ENCODE results near the gene FUBP3.

Gene FUBP3

DNA sequence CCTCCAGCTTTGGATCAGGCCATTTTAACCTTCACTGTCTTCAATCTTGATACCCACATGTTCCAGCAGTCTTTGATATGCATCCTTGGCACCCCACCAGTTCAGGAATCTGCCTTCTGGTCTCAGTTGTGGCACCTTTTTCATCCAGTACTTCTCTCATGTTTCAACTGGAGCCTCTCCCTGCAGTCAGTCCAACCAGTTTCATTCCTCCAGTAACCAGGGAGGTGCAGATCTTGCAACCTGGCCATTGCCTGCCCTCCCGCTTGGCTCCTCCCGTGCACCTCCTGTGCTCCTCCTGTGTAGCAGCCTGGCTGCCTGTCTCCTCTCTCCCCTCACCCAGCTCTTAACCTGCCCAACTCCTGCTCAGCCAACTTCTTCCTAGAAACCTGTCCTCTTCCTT, 20.2 kb downstream of the FUBP3 start:
- no peaks in the 10 kb centered on the region for H3K27me3 ChIP-seq (ENCODE audit: control insufficient read depth in 1 of 2, insufficient read depth in 2 of 2, low read length in 2 of 2)
- no peaks in the 10 kb centered on the region for H3K4me1 ChIP-seq (ENCODE audit: control insufficient read depth in 1 of 2, insufficient read depth in 2 of 2, low read length in 2 of 2)
- H3K9me3 ChIP-seq (ENCODE audit: control insufficient read depth in 1 of 2, low read length in 2 of 2), result no peaks in the 10 kb centered on the region
- H3K27ac ChIP-seq (ENCODE audit: low read depth, low read length), result no peak overlapping the region
- peaks cover 22 to 47% of the 10 kb centered on the region in 2 donors for H3K36me3 ChIP-seq (ENCODE audit: control insufficient read depth in 1 of 2, insufficient read depth in 2 of 2, low read length in 2 of 2)
- H3K9ac ChIP-seq (ENCODE audit: low read depth in 1 of 2, low read length in 2 of 2), result no peak overlapping the region
- no peak overlapping the region for H3K4me3 ChIP-seq (ENCODE audit: low read depth in 1 of 2, low read length in 2 of 2)

DNA sequence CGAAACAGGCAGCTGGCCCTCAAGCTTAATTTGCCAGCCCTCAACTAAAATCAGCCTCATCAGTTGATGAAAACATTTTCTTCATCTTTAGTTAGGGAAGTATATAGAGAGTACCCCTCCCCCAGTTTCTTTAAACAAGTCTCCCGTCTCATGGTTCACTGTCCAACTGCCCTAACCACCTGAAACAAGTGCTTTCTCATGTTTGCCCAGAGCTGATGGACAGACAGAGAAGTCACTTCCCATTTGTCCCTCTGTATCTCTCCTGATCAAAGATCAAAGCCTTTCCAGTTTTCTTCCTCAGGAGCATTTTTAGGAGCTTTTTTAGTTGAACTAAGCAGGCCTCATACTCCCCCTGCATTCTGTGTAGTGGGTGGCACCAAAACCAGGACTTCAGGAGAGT, 21.7 kb downstream of the FUBP3 start:
- Histone ChIP-seq H3K9me3 (ENCODE audit: control insufficient read depth in 1 of 2, low read length in 2 of 2) (no peaks in the 10 kb centered on the region), H3K27ac (ENCODE audit: low read depth, low read length) (no peak overlapping the region), H3K9ac (ENCODE audit: low read depth in 1 of 2, low read length in 2 of 2) (no peak overlapping the region), H3K4me3 (ENCODE audit: low read depth in 1 of 2, low read length in 2 of 2) (no peak overlapping the region), H3K4me1 (ENCODE audit: control insufficient read depth in 1 of 2, insufficient read depth in 2 of 2, low read length in 2 of 2) (no peaks in the 10 kb centered on the region), H3K36me3 (ENCODE audit: control insufficient read depth in 1 of 2, insufficient read depth in 2 of 2, low read length in 2 of 2) (peaks cover 25 to 38% of the 10 kb centered on the region in 2 donors), H3K27me3 (ENCODE audit: control insufficient read depth in 1 of 2, insufficient read depth in 2 of 2, low read length in 2 of 2) (no peaks in the 10 kb centered on the region)

DNA sequence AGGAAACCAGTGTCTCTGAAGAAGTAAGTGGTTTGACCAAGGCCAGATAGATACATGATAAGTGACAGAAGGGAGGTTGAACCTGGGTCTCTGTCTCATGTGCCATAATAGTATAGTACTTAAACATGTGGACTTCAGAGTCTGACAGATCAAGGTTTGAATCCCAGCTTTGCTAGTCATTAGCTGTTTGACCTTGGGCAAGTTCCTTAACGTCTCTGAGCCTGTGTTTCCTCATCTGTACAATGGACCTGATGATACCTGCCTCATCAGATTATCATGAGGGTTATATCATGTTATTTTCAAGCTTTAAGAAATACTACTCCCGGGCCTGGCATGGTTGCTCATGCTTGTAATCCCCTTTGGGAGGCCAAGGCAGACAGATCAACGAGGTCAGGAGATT, 24.9 kb downstream of the FUBP3 start:
- Histone ChIP-seq H3K4me3 (ENCODE audit: low read depth in 1 of 2, low read length in 2 of 2) (no peak overlapping the region), H3K9me3 (ENCODE audit: control insufficient read depth in 1 of 2, low read length in 2 of 2) (no peaks in the 10 kb centered on the region), H3K27ac (ENCODE audit: low read depth, low read length) (no peak overlapping the region), H3K9ac (ENCODE audit: low read depth in 1 of 2, low read length in 2 of 2) (no peak overlapping the region), H3K4me1 (ENCODE audit: control insufficient read depth in 1 of 2, insufficient read depth in 2 of 2, low read length in 2 of 2) (no peaks in the 10 kb centered on the region), H3K27me3 (ENCODE audit: control insufficient read depth in 1 of 2, insufficient read depth in 2 of 2, low read length in 2 of 2) (no peaks in the 10 kb centered on the region), H3K36me3 (ENCODE audit: control insufficient read depth in 1 of 2, insufficient read depth in 2 of 2, low read length in 2 of 2) (peaks cover 13 to 43% of the 10 kb centered on the region in 2 donors)

DNA sequence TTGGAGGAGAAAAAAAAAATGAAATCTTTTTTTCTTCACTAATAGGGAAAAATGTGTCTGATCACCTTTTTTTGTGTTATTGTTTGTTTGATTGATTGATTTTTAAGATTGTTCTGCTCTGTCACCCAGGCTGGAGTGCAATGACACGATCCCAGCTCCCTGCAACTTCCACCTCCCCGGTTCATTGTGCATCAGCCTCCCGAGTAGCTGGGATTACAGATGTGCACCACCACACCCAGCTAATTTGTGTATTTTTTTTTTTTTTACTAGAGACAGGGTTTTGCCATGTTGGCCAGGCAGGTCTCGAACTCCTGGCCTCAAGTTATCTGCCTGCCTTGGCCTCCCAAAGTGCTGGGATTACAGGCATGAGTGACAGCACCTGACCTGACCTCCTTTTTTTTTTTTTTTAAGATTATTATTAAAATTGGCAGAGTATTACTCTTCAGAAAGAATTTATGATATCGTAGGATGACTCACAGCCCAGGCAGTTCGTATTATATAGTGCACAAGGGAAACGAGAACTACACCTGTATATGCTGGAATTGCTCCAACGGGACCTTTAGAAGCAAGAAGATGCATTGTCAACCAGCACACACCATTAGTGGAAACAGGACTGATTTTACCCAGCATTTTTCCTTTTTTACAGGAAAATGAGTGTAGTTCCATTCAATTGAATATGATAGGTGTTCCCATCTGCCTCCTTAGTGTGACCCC, 27.7 kb downstream of the FUBP3 start:
- Histone ChIP-seq H3K27me3 (ENCODE audit: control insufficient read depth in 1 of 2, insufficient read depth in 2 of 2, low read length in 2 of 2) (no peaks in the 10 kb centered on the region), H3K4me1 (ENCODE audit: control insufficient read depth in 1 of 2, insufficient read depth in 2 of 2, low read length in 2 of 2) (no peaks in the 10 kb centered on the region), H3K36me3 (ENCODE audit: control insufficient read depth in 1 of 2, insufficient read depth in 2 of 2, low read length in 2 of 2) (peaks cover 18 to 36% of the 10 kb centered on the region in 2 donors), H3K9me3 (ENCODE audit: control insufficient read depth in 1 of 2, low read length in 2 of 2) (no peaks in the 10 kb centered on the region), H3K4me3 (ENCODE audit: low read depth in 1 of 2, low read length in 2 of 2) (no peak overlapping the region), H3K9ac (ENCODE audit: low read depth in 1 of 2, low read length in 2 of 2) (no peak overlapping the region), H3K27ac (ENCODE audit: low read depth, low read length) (no peak overlapping the region)

DNA sequence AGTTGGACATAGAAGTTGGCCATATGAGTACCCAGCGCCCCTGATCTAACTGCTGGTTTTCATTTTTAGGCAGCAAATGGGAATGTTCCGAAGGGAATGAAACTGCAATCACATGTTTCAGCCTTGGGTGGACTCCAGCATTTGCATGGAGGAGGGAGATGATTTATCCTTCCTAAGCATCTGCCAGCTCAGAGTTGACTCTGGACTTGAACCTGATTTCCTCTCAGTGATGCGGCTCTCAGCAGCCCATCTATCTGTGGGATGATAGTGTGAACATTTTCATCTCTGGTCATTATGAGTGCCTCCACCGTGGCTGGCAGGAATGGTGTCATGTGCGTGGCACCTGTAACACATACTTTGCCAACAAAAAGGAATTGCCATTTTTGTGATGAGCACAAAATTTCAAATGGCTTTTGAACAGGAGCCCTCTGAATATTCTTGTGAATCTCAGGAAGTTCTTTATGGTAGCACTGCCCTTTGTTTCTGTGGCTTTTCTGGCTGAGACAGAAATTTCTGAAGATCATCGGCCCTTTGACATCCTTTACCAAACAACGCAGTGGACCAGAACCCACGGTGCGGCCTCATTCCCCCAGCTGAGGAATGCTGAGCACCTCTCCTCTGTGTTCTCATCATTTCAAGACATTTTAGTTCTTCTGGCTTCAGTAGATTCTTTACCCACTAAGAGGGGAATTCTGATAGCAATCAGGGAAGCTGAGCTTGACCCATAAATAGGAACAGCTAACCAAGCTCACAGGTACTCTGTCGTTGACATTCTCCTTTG, 28.5 kb downstream of the FUBP3 start:
- no peaks in the 10 kb centered on the region for H3K4me1 ChIP-seq (ENCODE audit: control insufficient read depth in 1 of 2, insufficient read depth in 2 of 2, low read length in 2 of 2)
- no peak overlapping the region for H3K4me3 ChIP-seq (ENCODE audit: low read depth in 1 of 2, low read length in 2 of 2)
- H3K9ac ChIP-seq (ENCODE audit: low read depth in 1 of 2, low read length in 2 of 2), result no peak overlapping the region
- H3K9me3 ChIP-seq (ENCODE audit: control insufficient read depth in 1 of 2, low read length in 2 of 2), result no peaks in the 10 kb centered on the region
- no peaks in the 10 kb centered on the region for H3K27me3 ChIP-seq (ENCODE audit: control insufficient read depth in 1 of 2, insufficient read depth in 2 of 2, low read length in 2 of 2)
- no peak overlapping the region for H3K27ac ChIP-seq (ENCODE audit: low read depth, low read length)
- peaks cover 13 to 44% of the 10 kb centered on the region in 2 donors for H3K36me3 ChIP-seq (ENCODE audit: control insufficient read depth in 1 of 2, insufficient read depth in 2 of 2, low read length in 2 of 2)

DNA sequence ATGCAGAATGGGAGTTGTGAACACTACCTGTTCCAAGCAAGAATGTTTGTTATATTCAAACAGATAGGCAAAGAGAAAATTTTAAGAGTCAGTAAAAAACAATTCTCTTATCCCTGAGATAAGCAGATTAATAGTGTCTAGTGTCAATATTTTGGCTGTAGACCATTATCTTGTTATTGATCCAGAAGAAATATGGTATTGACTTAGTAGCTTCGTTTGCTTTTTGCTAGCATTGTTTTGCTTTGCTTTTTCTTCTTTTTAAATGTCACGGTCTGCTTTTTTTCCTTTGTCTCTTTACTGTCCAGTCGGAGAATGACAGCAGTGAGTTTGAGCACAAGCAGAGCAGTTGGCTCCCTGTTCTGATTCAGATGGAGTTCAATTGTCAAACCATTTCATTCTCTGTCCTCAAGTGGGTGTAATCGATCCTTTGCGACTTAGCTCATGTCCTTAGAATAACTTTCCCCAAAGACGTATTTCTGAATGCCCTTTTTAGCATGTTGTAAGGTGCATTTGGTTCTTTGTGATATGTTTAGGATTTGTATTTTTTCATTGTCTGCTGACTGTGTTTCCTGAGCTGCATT, 29.3 kb downstream of the FUBP3 start:
- H3K36me3 ChIP-seq (ENCODE audit: control insufficient read depth in 1 of 2, insufficient read depth in 2 of 2, low read length in 2 of 2), result peaks cover 14 to 52% of the 10 kb centered on the region in 2 donors
- H3K4me3 ChIP-seq (ENCODE audit: low read depth in 1 of 2, low read length in 2 of 2), result no peak overlapping the region
- H3K9ac ChIP-seq (ENCODE audit: low read depth in 1 of 2, low read length in 2 of 2), result no peak overlapping the region
- H3K27ac ChIP-seq (ENCODE audit: low read depth, low read length), result no peak overlapping the region
- H3K9me3 ChIP-seq (ENCODE audit: control insufficient read depth in 1 of 2, low read length in 2 of 2), result no peaks in the 10 kb centered on the region
- H3K4me1 ChIP-seq (ENCODE audit: control insufficient read depth in 1 of 2, insufficient read depth in 2 of 2, low read length in 2 of 2), result no peaks in the 10 kb centered on the region
- no peaks in the 10 kb centered on the region for H3K27me3 ChIP-seq (ENCODE audit: control insufficient read depth in 1 of 2, insufficient read depth in 2 of 2, low read length in 2 of 2)

DNA sequence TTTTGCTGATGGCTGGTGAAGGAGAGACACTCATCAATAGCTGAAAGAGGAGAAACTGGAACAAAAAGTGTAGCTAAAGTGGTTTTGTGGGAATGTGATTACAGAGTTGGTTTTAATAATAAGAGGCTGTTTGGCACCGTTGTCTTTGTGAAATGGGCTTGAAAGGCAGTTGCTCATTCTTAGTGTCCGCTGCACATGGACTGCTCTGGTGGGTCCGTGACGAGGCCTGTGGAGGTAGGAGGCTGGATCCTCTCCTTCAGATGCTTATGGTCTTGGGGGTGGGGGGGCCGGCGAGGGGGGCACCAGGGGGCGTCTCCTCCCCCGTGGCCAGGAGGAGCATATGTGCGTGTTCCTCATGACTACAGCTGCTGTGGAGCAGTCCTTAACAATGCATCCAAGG, 29.8 kb downstream of the FUBP3 start:
- Histone ChIP-seq H3K9ac (ENCODE audit: low read depth in 1 of 2, low read length in 2 of 2) (no peak overlapping the region), H3K36me3 (ENCODE audit: control insufficient read depth in 1 of 2, insufficient read depth in 2 of 2, low read length in 2 of 2) (peaks cover 17 to 52% of the 10 kb centered on the region in 2 donors), H3K27me3 (ENCODE audit: control insufficient read depth in 1 of 2, insufficient read depth in 2 of 2, low read length in 2 of 2) (no peaks in the 10 kb centered on the region), H3K4me1 (ENCODE audit: control insufficient read depth in 1 of 2, insufficient read depth in 2 of 2, low read length in 2 of 2) (no peaks in the 10 kb centered on the region), H3K9me3 (ENCODE audit: control insufficient read depth in 1 of 2, low read length in 2 of 2) (no peaks in the 10 kb centered on the region), H3K4me3 (ENCODE audit: low read depth in 1 of 2, low read length in 2 of 2) (no peak overlapping the region), H3K27ac (ENCODE audit: low read depth, low read length) (no peak overlapping the region)

DNA sequence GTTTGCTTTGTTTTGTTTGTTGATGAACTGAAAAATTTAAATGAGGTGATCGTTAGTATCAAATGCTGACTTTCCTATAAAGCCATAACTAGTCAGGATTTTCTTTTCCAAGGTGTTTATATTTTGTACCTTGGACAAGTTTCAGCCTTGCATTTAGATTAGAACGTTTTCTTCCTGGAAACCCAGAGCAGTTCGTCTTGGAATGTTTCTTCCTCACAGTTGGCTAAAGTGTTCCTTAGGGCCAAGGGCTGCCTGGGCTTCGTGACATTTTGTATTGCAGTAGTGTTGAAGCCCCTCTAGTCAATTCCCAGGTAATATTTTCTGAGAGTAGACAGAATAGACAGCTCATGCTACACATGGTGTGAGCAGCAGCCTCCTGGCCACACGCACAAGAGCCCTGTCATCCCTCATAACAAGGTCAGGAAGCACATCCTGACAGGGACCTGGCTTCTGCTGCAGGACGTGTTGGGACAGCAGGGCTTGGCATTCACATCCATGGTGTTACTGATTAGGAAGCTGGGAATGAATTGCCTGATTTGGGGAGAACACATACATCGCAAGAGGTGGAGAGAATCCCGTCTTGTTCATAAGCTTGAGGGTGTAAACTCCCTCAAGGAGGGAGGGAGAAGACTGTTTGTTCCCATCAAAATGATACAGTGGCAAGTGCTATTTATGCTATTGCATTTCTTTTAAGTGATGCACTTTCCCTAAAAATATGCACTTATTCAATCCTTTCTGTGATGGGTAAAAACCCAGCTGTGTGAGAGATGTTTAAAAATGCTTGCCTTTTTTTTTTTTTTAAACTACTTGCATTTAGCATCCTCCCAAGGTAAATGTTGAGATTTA, 31.7 kb downstream of the FUBP3 start:
- Histone ChIP-seq H3K36me3 (ENCODE audit: control insufficient read depth in 1 of 2, insufficient read depth in 2 of 2, low read length in 2 of 2) (peaks cover 32 to 70% of the 10 kb centered on the region in 2 donors), H3K27me3 (ENCODE audit: control insufficient read depth in 1 of 2, insufficient read depth in 2 of 2, low read length in 2 of 2) (no peaks in the 10 kb centered on the region), H3K9me3 (ENCODE audit: control insufficient read depth in 1 of 2, low read length in 2 of 2) (no peaks in the 10 kb centered on the region), H3K4me1 (ENCODE audit: control insufficient read depth in 1 of 2, insufficient read depth in 2 of 2, low read length in 2 of 2) (peaks cover 0 to 5% of the 10 kb centered on the region in 2 donors), H3K4me3 (ENCODE audit: low read depth in 1 of 2, low read length in 2 of 2) (no peak overlapping the region), H3K27ac (ENCODE audit: low read depth, low read length) (no peak overlapping the region), H3K9ac (ENCODE audit: low read depth in 1 of 2, low read length in 2 of 2) (no peak overlapping the region)

DNA sequence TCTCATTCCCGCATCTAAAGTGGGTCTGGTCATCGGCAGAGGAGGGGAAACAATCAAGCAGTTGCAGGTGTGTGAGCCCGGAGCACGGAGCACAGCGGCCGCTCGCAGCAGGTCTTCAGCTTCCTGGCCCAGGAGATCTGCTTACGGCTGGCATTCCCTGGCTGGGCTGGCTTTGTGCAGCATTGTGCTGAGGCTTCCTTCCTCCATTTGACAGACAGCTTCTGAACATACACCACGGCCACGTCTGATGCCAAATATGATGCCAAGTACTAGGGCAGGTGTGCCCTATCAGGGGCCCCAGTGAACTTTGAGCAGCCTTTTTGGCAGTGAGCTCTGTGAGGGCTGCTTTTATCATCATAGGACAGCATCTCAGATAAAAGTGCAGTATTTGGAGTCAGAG, 37.1 kb downstream of the FUBP3 start:
- no peak overlapping the region for H3K4me3 ChIP-seq (ENCODE audit: low read depth in 1 of 2, low read length in 2 of 2)
- no peak overlapping the region for H3K9ac ChIP-seq (ENCODE audit: low read depth in 1 of 2, low read length in 2 of 2)
- peaks cover 71 to 97% of the 10 kb centered on the region in 2 donors for H3K36me3 ChIP-seq (ENCODE audit: control insufficient read depth in 1 of 2, insufficient read depth in 2 of 2, low read length in 2 of 2)
- peaks cover 0 to 10% of the 10 kb centered on the region in 2 donors for H3K4me1 ChIP-seq (ENCODE audit: control insufficient read depth in 1 of 2, insufficient read depth in 2 of 2, low read length in 2 of 2)
- no peak overlapping the region for H3K27ac ChIP-seq (ENCODE audit: low read depth, low read length)
- H3K9me3 ChIP-seq (ENCODE audit: control insufficient read depth in 1 of 2, low read length in 2 of 2), result no peaks in the 10 kb centered on the region
- H3K27me3 ChIP-seq (ENCODE audit: control insufficient read depth in 1 of 2, insufficient read depth in 2 of 2, low read length in 2 of 2), result no peaks in the 10 kb centered on the region
